Caco-2 (cell line): ENCODE results near the gene DIO3. TPM values are rescaled to one million over a fixed set of nuclear protein-coding genes. Genes with fewer than 3 reads are reported as not detected.

Experiments used
- BruUV-seq: library from RNA; stranded (reverse); fragments of 400-500 nt; replicated peaks from 2 replicates; lab custom pipeline; 2021; lab: Mats Ljungman, UMichigan
- CTCF ChIA-PET: fragments of 300-600 bp; sonication (Branson Sonifier 250); formaldehyde crosslinking; loops from one replicate; lab custom pipeline; 2022; ENCODE audit warnings: antibody characterized with exemption; lab: Charles Lee
- POLR2A ChIA-PET: fragments of 300-600 bp; sonication (Branson Sonifier 250); formaldehyde crosslinking; loops from one replicate; lab custom pipeline; 2022; ENCODE audit warnings: antibody characterized with exemption; lab: Charles Lee
- DNase-seq, 2 experiments: peaks; one replicate each; pipeline versions ENCODE4 v3.0.0 to v3.0.0-alpha.2; 2020 to 2022
- H3K27me3 ChIP-seq: replicated peaks from 2 replicates; pipeline ENCODE4 v1.6.0; 2011; ENCODE audit warnings: low read length; ENCODE audit not compliant: control insufficient read depth, insufficient read depth
- H3K36me3 ChIP-seq: 2 replicates; pipeline ENCODE4 v1.5.1; 2011; ENCODE audit warnings: low read length; ENCODE audit not compliant: control insufficient read depth, insufficient read depth
- H3K4me1 ChIP-seq: fragments of 250-450 bp; sonication (Bioruptor Pico); 2 replicates; pipeline ENCODE4 v1.5.1; 2020; ENCODE audit warnings: mild to moderate bottlenecking
- H3K4me3 ChIP-seq: 2 replicates; pipeline ENCODE4 v1.5.1; 2011; ENCODE audit warnings: low read depth, mild to moderate bottlenecking, control low read depth, low read length
- H3K9me3 ChIP-seq: fragments of 250-450 bp; sonication (Bioruptor Pico); 2 replicates; pipeline ENCODE4 v1.5.1; 2020; ENCODE audit warnings: mild to moderate bottlenecking, moderate library complexity
- H3K27ac Mint-ChIP-seq: one replicate; pipeline ENCODE4 v1.8.0; 2022; ENCODE audit warnings: mixed read lengths; ENCODE audit not compliant: unreplicated experiment
- H3K27me3 Mint-ChIP-seq: one replicate; pipeline ENCODE4 v1.8.0; 2022; ENCODE audit warnings: mixed read lengths; ENCODE audit not compliant: insufficient read depth, unreplicated experiment
- H3K36me3 Mint-ChIP-seq: one replicate; pipeline ENCODE4 v1.8.0; 2022; ENCODE audit warnings: mild to moderate bottlenecking, mixed read lengths; ENCODE audit not compliant: insufficient read depth, unreplicated experiment
- H3K4me1 Mint-ChIP-seq: one replicate; pipeline ENCODE4 v1.8.0; 2022; ENCODE audit warnings: low read depth, mixed read lengths; ENCODE audit not compliant: unreplicated experiment
- H3K4me3 Mint-ChIP-seq: one replicate; pipeline ENCODE4 v1.8.0; 2022; ENCODE audit warnings: mild to moderate bottlenecking, moderate library complexity, mixed read lengths; ENCODE audit not compliant: unreplicated experiment
- H3K9me3 Mint-ChIP-seq: one replicate; pipeline ENCODE4 v1.8.0; 2022; ENCODE audit warnings: mixed read lengths; ENCODE audit not compliant: unreplicated experiment
- intact Hi-C: fragments of 100-400 bp; cut with micrococcal nuclease; formaldehyde crosslinking; loops from one replicate; pipeline ENCODE4 v1.10.0; 2022; ENCODE audit not compliant: unreplicated experiment
- total RNA-seq: library from RNA; stranded (reverse); gene quantifications from 2 replicates; pipeline ENCODE4 v1.2.3, GENCODE V29; 2022
- TF ChIP-seq, protein P1 (sequence below), 2 experiments: fragments of 200-600 bp in 1 of 2; IDR thresholded peaks; 1 replicate in 1 of 2; 2 replicates in 1 of 2; pipeline versions ENCODE4 v1.5.1 to v1.8.0; 2011 to 2022; ENCODE audit warnings: antibody characterized with exemption in 1 of 2, control low read depth in 1 of 2, inconsistent platforms in 1 of 2, low read depth in 1 of 2, low read length in 1 of 2, mild to moderate bottlenecking in 1 of 2, moderate library complexity in 1 of 2; ENCODE audit not compliant: insufficient read depth in 1 of 2, severe bottlenecking in 1 of 2, unreplicated experiment in 1 of 2

The DIO3 gene
- total RNA-seq, 1 experiment from 2014 or later, result 0.41 TPM

GRCh38 chr14:101600891-101601605 is 39.8 kb downstream of the DIO3 start:
- H3K4me3 Mint-ChIP-seq, result no peak overlapping the region
- H3K27me3 Mint-ChIP-seq, result peaks cover 7% of the 10 kb centered on the region
- no peaks in the 10 kb centered on the region for H3K4me1 ChIP-seq
- TF ChIP-seq, protein P1, sequence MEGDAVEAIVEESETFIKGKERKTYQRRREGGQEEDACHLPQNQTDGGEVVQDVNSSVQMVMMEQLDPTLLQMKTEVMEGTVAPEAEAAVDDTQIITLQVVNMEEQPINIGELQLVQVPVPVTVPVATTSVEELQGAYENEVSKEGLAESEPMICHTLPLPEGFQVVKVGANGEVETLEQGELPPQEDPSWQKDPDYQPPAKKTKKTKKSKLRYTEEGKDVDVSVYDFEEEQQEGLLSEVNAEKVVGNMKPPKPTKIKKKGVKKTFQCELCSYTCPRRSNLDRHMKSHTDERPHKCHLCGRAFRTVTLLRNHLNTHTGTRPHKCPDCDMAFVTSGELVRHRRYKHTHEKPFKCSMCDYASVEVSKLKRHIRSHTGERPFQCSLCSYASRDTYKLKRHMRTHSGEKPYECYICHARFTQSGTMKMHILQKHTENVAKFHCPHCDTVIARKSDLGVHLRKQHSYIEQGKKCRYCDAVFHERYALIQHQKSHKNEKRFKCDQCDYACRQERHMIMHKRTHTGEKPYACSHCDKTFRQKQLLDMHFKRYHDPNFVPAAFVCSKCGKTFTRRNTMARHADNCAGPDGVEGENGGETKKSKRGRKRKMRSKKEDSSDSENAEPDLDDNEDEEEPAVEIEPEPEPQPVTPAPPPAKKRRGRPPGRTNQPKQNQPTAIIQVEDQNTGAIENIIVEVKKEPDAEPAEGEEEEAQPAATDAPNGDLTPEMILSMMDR (IDR thresholded peaks at IDR 0.05; ENCODE audit: insufficient read depth in 1 of 2, low read depth in 1 of 2, low read length in 1 of 2, severe bottlenecking in 1 of 2, unreplicated experiment in 1 of 2), result no peak
- no peaks in the 10 kb centered on the region for H3K27me3 ChIP-seq
- no peak for DNase-seq
- intact Hi-C loops, result no loop called here
- H3K36me3 Mint-ChIP-seq, result no peaks in the 10 kb centered on the region
- H3K4me1 Mint-ChIP-seq, result no peaks in the 10 kb centered on the region
- ChIA-PET POLR2A (no interaction called here), CTCF (no interaction called here)
- BruUV-seq, result no TSS peak
- no peak overlapping the region for H3K27ac Mint-ChIP-seq
- H3K9me3 ChIP-seq, result no peaks in the 10 kb centered on the region
- H3K36me3 ChIP-seq, result no peaks in the 10 kb centered on the region
- no peak overlapping the region for H3K4me3 ChIP-seq
- peaks cover 9% of the 10 kb centered on the region for H3K9me3 Mint-ChIP-seq

DNA sequence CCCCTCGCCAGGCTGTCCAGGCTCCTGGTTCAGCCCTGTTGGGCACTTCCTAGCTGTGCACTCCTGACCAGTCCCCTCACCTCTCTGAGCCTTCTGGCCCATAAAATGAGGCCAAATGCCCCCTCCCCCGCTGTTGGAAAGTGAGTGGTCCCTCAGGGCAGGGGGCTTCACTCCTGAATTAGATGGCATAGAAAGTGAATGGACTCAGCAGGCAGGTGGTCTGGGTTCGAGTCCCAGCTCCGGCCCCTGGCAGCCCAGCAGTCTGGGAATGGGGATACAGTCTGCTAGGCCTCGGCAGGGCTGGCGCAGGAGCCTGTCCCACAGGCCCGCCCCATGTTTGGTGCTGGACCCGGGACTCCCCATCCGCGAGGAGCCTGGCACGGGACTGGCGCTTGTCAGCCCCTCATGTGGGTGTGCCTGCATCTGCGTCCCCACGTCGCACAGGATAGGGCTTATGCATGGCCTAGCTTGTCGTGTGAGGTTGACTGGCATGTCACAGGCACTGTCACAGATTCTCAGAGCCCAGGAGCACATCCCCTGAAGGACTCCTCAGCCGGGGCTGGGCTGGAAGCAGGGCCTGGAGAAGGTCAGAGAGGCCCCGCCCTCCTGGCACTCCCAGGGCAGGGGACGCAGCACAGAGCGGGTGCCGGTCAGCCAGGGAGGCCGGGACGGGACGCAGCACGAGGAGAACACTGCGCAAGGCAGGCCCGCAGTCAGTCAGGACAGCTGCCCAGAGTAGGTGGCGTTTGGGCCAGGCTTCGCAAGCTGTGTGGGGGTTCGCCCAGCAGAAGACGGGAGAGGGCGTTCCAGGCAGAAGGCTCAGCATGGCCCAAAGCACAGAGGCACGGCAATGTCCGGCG is 40.5 kb downstream of the DIO3 start:
- no TSS peak for BruUV-seq
- no peak overlapping the region for H3K4me3 ChIP-seq
- H3K27me3 ChIP-seq, result no peaks in the 10 kb centered on the region
- H3K4me1 Mint-ChIP-seq, result no peaks in the 10 kb centered on the region
- H3K9me3 ChIP-seq, result no peaks in the 10 kb centered on the region
- H3K4me3 Mint-ChIP-seq, result no peak overlapping the region
- intact Hi-C loops, result no loop called here
- no peaks in the 10 kb centered on the region for H3K36me3 ChIP-seq
- H3K36me3 Mint-ChIP-seq, result no peaks in the 10 kb centered on the region
- H3K9me3 Mint-ChIP-seq, result peaks cover 9% of the 10 kb centered on the region
- H3K4me1 ChIP-seq, result no peaks in the 10 kb centered on the region
- H3K27me3 Mint-ChIP-seq, result peaks cover 7% of the 10 kb centered on the region
- H3K27ac Mint-ChIP-seq, result no peak overlapping the region
- ChIA-PET POLR2A (no interaction called here), CTCF (no interaction called here)
- TF ChIP-seq, protein P1 (IDR thresholded peaks at IDR 0.05; ENCODE audit: insufficient read depth in 1 of 2, low read depth in 1 of 2, low read length in 1 of 2, severe bottlenecking in 1 of 2, unreplicated experiment in 1 of 2), result no peak
- DNase-seq, result no peak

DNA sequence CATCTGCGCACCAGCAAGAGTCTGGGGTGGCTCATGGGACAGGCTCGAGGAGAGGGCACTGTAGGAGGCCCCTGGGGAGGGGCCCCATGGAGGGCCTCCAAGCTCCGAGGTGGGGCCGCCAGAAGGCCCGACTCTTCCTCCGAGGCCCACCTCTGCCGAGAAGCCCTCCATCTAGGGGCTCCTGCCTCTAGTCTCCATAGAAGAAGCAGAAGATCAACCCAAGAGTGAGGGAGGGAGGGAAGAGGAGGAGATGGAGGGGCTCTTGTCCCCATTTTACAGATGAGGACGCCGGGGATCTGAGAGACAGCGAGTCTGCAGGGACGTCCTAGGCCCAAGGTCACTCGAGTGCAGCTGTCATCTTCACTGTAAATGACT is 41.2 kb downstream of the DIO3 start:
- intact Hi-C loops, result no loop called here
- CTCF ChIA-PET, result no interaction called here
- DNase-seq, result no peak
- POLR2A ChIA-PET, result no interaction called here
- no peaks in the 10 kb centered on the region for H3K36me3 ChIP-seq
- no peaks in the 10 kb centered on the region for H3K4me1 Mint-ChIP-seq
- H3K4me1 ChIP-seq, result no peaks in the 10 kb centered on the region
- H3K27me3 ChIP-seq, result no peaks in the 10 kb centered on the region
- no peak overlapping the region for H3K27ac Mint-ChIP-seq
- no peaks in the 10 kb centered on the region for H3K36me3 Mint-ChIP-seq
- H3K9me3 ChIP-seq, result no peaks in the 10 kb centered on the region
- peaks cover 9% of the 10 kb centered on the region for H3K9me3 Mint-ChIP-seq
- no peak overlapping the region for H3K4me3 Mint-ChIP-seq
- no peak overlapping the region for H3K4me3 ChIP-seq
- no TSS peak for BruUV-seq
- H3K27me3 Mint-ChIP-seq, result peaks cover 7% of the 10 kb centered on the region
- TF ChIP-seq, protein P1 (IDR thresholded peaks at IDR 0.05; ENCODE audit: insufficient read depth in 1 of 2, low read depth in 1 of 2, low read length in 1 of 2, severe bottlenecking in 1 of 2, unreplicated experiment in 1 of 2), result no peak
